ENCODE measurements around the gene TROAP. TPM values are rescaled to one million over a fixed set of nuclear protein-coding genes. Genes with fewer than 3 reads are reported as not detected.

Gene TROAP
- total RNA-seq, 2 experiments from 2014 or later: 73.8 to 80.4 TPM

GRCh38 chr12:49345051-49345824 is 22.2 kb downstream of the TROAP start:
- peaks cover 85% of the 10 kb centered on the region for H3K27me3 Mint-ChIP-seq
- H3K9me3 Mint-ChIP-seq: no peaks in the 10 kb centered on the region
- H3K36me3 Mint-ChIP-seq: no peaks in the 10 kb centered on the region
- POLR2A ChIA-PET: interaction anchor here (2.8 kb wide), 1 partner anchor 21 kb away, joined by 18 read pairs; the partner anchor contains the start of gene SPATS2
- DNase-seq (peak; percentile 49), ATAC-seq (ENCODE audit: low read depth) (no peak)
- peaks cover 25% of the 10 kb centered on the region for H3K4me1 Mint-ChIP-seq
- peak overlapping the region; percentile 29 for H3K4me3 Mint-ChIP-seq
- H3K27ac Mint-ChIP-seq: no peak overlapping the region

GRCh38 chr12:49345825-49346658 is 23.0 kb downstream of the TROAP start:
- H3K9me3 Mint-ChIP-seq: no peaks in the 10 kb centered on the region
- ATAC-seq (ENCODE audit: low read depth) (no peak), DNase-seq (no peak)
- H3K4me1 Mint-ChIP-seq: peaks cover 25% of the 10 kb centered on the region
- POLR2A ChIA-PET: interaction anchor here (1.7 to 2.8 kb wide), 2 partner anchors 13 to 21 kb away, joined by 7 to 18 read pairs; partner anchors contain the start of gene SPATS2
- peak overlapping the region; percentile 81 for H3K4me3 Mint-ChIP-seq
- no peak overlapping the region for H3K27ac Mint-ChIP-seq
- no peaks in the 10 kb centered on the region for H3K36me3 Mint-ChIP-seq
- H3K27me3 Mint-ChIP-seq: peaks cover 84% of the 10 kb centered on the region

- ATAC-seq (ENCODE audit: low read depth): peak; percentile 43
- Mint-ChIP-seq H3K27ac (peak within 1 kb of the TSS; percentile 55), H3K4me3 (peak within 1 kb of the TSS; percentile 81), H3K9me3 (no peaks in the 10 kb centered on the region), H3K36me3 (no peaks in the 10 kb centered on the region), H3K27me3 (peaks cover 80% of the 10 kb centered on the region), H3K4me1 (peaks cover 25% of the 10 kb centered on the region)
- DNase-seq: peak; percentile 65
- POLR2A ChIA-PET: interaction anchor here (0.5 to 2.8 kb wide), 7 partner anchors 14 to 1519 kb away, joined by 3 to 18 read pairs (median 3); partner anchors contain the start of genes SPATS2 and TROAP
These were observed 23.7 kb downstream of the TROAP start, which contains the start of gene DNAJC22 for GRCh38 chr12:49346659-49347310. Gene DNAJC22 (plus strand): TSS chr12:49346888. CDS start chr12:49348873, 1,985 bp downstream.

- Mint-ChIP-seq H3K4me3 (peak overlapping the region; percentile 81), H3K9me3 (no peaks in the 10 kb centered on the region), H3K36me3 (no peaks in the 10 kb centered on the region), H3K27ac (no peak overlapping the region), H3K4me1 (peaks cover 24% of the 10 kb centered on the region), H3K27me3 (peaks cover 80% of the 10 kb centered on the region)
- peak; percentile 90 for DNase-seq
- ATAC-seq (ENCODE audit: low read depth): peak; percentile 81
- POLR2A ChIA-PET: interaction anchor here (0.5 to 2.8 kb wide), 8 partner anchors 15 to 1520 kb away, joined by 3 to 18 read pairs (median 3); partner anchors contain the start of genes SPATS2 and TROAP
These were observed 24.5 kb downstream of the TROAP start for GRCh38 chr12:49347311-49348193.

- H3K36me3 Mint-ChIP-seq: no peaks in the 10 kb centered on the region
- peaks cover 79% of the 10 kb centered on the region for H3K27me3 Mint-ChIP-seq
- H3K27ac Mint-ChIP-seq: no peak overlapping the region
- no peaks in the 10 kb centered on the region for H3K9me3 Mint-ChIP-seq
- H3K4me3 Mint-ChIP-seq: no peak overlapping the region
- DNase-seq: no peak
- ATAC-seq (ENCODE audit: low read depth): no peak
- POLR2A ChIA-PET: no interaction called here
- peaks cover 17% of the 10 kb centered on the region for H3K4me1 Mint-ChIP-seq
These were observed 25.7 kb downstream of the TROAP start for GRCh38 chr12:49348781-49349180.

DNA sequence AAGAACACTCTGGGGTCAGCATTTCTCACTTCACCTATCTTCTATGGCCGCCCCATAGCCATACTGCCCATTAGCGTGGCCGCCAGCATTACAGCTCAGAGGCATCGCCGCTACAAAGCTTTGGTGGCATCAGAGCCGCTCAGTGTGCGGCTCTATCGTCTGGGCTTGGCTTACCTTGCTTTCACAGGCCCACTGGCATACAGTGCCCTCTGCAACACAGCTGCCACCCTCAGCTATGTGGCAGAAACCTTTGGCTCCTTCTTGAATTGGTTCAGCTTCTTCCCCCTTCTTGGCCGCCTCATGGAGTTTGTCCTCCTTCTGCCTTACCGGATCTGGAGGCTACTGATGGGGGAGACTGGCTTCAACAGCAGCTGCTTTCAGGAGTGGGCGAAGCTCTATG is 26.2 kb downstream of the TROAP start:
- no peak overlapping the region for H3K4me3 Mint-ChIP-seq
- DNase-seq: no peak
- peaks cover 16% of the 10 kb centered on the region for H3K4me1 Mint-ChIP-seq
- no peak for ATAC-seq (ENCODE audit: low read depth)
- peaks cover 75% of the 10 kb centered on the region for H3K27me3 Mint-ChIP-seq
- no peaks in the 10 kb centered on the region for H3K9me3 Mint-ChIP-seq
- POLR2A ChIA-PET: no interaction called here
- no peaks in the 10 kb centered on the region for H3K36me3 Mint-ChIP-seq
- H3K27ac Mint-ChIP-seq: no peak overlapping the region

- peaks cover 60% of the 10 kb centered on the region for H3K27me3 Mint-ChIP-seq
- peaks cover under 1% of the 10 kb centered on the region for H3K4me1 Mint-ChIP-seq
- POLR2A ChIA-PET: interaction anchor here (0.9 to 1.2 kb wide), 2 partner anchors 9 to 15 kb away, joined by 3 to 4 read pairs; partner anchors contain the start of gene SPATS2
- no peak for DNase-seq
- ATAC-seq (ENCODE audit: low read depth): no peak
- H3K4me3 Mint-ChIP-seq: no peak overlapping the region
- no peaks in the 10 kb centered on the region for H3K36me3 Mint-ChIP-seq
- no peak overlapping the region for H3K27ac Mint-ChIP-seq
- no peaks in the 10 kb centered on the region for H3K9me3 Mint-ChIP-seq
These were observed 29.3 kb downstream of the TROAP start for GRCh38 chr12:49352351-49352750.

- ATAC-seq (ENCODE audit: low read depth) (no peak), DNase-seq (no peak)
- Mint-ChIP-seq H3K27me3 (peaks cover 42% of the 10 kb centered on the region), H3K4me3 (no peak overlapping the region), H3K9me3 (no peaks in the 10 kb centered on the region), H3K27ac (no peak overlapping the region), H3K4me1 (peaks cover 9% of the 10 kb centered on the region), H3K36me3 (no peaks in the 10 kb centered on the region)
- POLR2A ChIA-PET: no interaction called here
These were observed 32.9 kb downstream of the TROAP start for GRCh38 chr12:49355913-49356312.

DNA sequence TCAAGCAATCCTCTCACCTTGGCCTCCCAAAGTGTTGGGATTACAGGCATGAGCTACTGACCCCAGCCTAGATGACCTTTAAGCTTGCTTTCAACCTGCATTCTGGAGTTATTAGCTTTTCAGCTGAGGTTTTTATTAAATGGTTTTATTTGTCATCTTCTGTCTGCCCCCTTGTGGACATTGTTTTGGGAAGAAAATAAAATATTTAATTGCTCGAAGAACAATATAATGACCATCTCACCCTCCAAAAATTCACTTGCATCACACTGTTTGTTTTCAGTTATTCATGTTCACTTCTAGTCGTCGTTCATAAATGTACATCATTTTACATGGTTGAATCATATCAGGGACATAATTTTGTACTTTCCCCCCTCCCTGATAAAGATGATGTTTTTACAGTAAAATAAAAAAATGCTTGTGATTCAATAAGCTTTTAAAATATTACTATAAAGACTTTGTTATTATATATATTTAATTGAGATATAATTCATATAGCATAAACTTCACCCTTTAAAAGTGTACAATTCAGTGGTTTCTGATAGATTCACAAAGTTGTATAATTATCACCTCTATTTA is 34.1 kb downstream of the TROAP start:
- peaks cover 39% of the 10 kb centered on the region for H3K27me3 Mint-ChIP-seq

DNA sequence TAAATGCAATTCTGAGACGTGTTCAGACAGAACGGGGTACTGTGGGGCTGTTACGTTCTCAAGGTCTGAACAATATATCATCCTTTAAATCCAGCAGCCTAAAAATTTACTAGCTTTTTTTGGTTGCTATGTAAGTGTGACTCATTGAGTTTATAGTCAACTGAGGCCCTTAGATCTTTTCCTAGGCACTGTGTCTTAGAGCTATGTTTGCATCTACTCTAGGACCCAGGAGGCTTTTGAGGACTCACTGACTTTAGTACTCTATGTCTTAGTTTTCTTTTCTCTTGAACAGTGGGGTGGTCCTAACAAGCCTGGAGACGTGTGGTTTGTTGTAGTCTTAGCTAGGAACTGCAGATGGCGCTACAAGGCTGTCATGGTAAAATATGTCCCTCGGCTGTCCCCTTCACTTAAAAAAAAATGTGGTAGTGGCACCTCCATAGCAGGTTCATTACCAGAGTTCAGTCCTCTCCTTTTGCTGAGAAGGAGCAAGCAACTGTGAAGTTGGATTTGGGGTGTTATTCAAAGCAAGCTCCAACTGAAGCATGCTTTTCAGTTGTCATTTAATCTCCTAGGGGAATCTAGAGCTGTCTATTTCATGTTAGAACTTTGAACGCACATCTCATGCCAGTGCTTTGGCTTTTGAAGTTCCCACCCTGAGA is 35.6 kb downstream of the TROAP start:
- H3K27ac Mint-ChIP-seq: no peak overlapping the region
- H3K27me3 Mint-ChIP-seq: peaks cover 28% of the 10 kb centered on the region
- POLR2A ChIA-PET: interaction anchor here (0.6 to 1.6 kb wide), 4 partner anchors 8 to 555 kb away, joined by 4 to 13 read pairs (median 6); partner anchors contain the start of gene SPATS2

More for the DNA sequence above, 34.1 kb downstream of the TROAP start:
- Mint-ChIP-seq H3K9me3 (no peaks in the 10 kb centered on the region), H3K4me1 (peaks cover 9% of the 10 kb centered on the region), H3K27ac (no peak overlapping the region), H3K36me3 (no peaks in the 10 kb centered on the region), H3K4me3 (no peak overlapping the region)
- ATAC-seq (ENCODE audit: low read depth): no peak
- POLR2A ChIA-PET: no interaction called here
- no peak for DNase-seq

GRCh38 chr12:49359671-49360070 is 36.6 kb downstream of the TROAP start:
- no peak for DNase-seq
- POLR2A ChIA-PET: interaction anchor here (0.6 kb wide), 1 partner anchor 10 kb away, joined by 3 read pairs; no protein-coding TSS in a partner anchor
- Mint-ChIP-seq H3K27me3 (peaks cover 23% of the 10 kb centered on the region), H3K4me1 (peaks cover 9% of the 10 kb centered on the region), H3K27ac (no peak overlapping the region), H3K4me3 (no peak overlapping the region), H3K9me3 (no peaks in the 10 kb centered on the region), H3K36me3 (no peaks in the 10 kb centered on the region)
- no peak for ATAC-seq (ENCODE audit: low read depth)

More for the DNA sequence above, 35.6 kb downstream of the TROAP start:
- Mint-ChIP-seq H3K9me3 (no peaks in the 10 kb centered on the region), H3K4me3 (no peak overlapping the region), H3K36me3 (no peaks in the 10 kb centered on the region), H3K4me1 (peaks cover 9% of the 10 kb centered on the region)
- peak; percentile 95 for ATAC-seq (ENCODE audit: low read depth)
- no peak for DNase-seq

All from activated naive CD8-positive, alpha-beta T cell treated with anti-CD3 and anti-CD28 coated beads, Interleukin-2, amount 10 ng/mL, durations not matched to agents 7 days and 5 days (primary cell).